ENCODE data around the gene DLGAP5. TPM values are rescaled to one million over a fixed set of nuclear protein-coding genes. Genes with fewer than 3 reads are reported as not detected.
A peak's percentile ranks its signal among the peaks of the same experiment; 100 is the strongest.

DLGAP5 gene
- total RNA-seq, 1 experiment from 2014 or later = 118 TPM

- Histone ChIP-seq H4K8ac (replicated peaks; ENCODE audit: insufficient read length, low read depth, low read length) (no peak overlapping the region), H2BK15ac (ENCODE audit: low read depth, low read length) (no peak overlapping the region), H3K23ac (ENCODE audit: insufficient read length, low read depth, low read length) (no peak overlapping the region), H3K27ac (ENCODE audit: insufficient read length, low read depth, low read length) (no peak overlapping the region), H2BK12ac (ENCODE audit: insufficient read length, low read depth, low read length) (no peak overlapping the region), H3K9ac (ENCODE audit: extremely low read depth, insufficient read length, low read length) (no peak overlapping the region), H3K27me3 (ENCODE audit: insufficient read depth, low read length) (no peaks in the 10 kb centered on the region), H2AFZ (ENCODE audit: low read length) (no peak overlapping the region), H3K79me1 (ENCODE audit: insufficient read depth, low read depth, low read length, poor library complexity, severe bottlenecking) (no peaks in the 10 kb centered on the region), H2BK5ac (ENCODE audit: insufficient read length, low read length) (no peak overlapping the region), H3K18ac (ENCODE audit: insufficient read length, low read depth, low read length) (no peak overlapping the region), H3K4ac (ENCODE audit: low read depth, low read length) (no peak overlapping the region), H3K4me2 (ENCODE audit: insufficient read depth, insufficient read length, low read length) (no peak overlapping the region), H4K20me1 (ENCODE audit: control insufficient read depth, insufficient read depth, insufficient read length) (no peaks in the 10 kb centered on the region), H3T11ph (ENCODE audit: low read length) (no peak overlapping the region), H3K4me1 (ENCODE audit: insufficient read depth, low read length) (peaks cover 6% of the 10 kb centered on the region; the same call in 1 of the 2 replicates), H2BK120ac (ENCODE audit: low read depth, low read length, poor library complexity, severe bottlenecking) (no peak overlapping the region), H3K14ac (ENCODE audit: insufficient read depth, low read length) (no peak overlapping the region), H2BK20ac (ENCODE audit: low read depth, low read length, poor library complexity, severe bottlenecking) (no peak overlapping the region), H4K5ac (ENCODE audit: insufficient read length, low read depth, low read length) (no peak overlapping the region), H2AK5ac (ENCODE audit: insufficient read length, low read length) (no peak overlapping the region), H3K9me3 (ENCODE audit: control insufficient read depth, low read depth, low read length) (no peaks in the 10 kb centered on the region), H3K23me2 (ENCODE audit: insufficient read length, low read depth, low read length, poor library complexity, severe bottlenecking) (no peaks in the 10 kb centered on the region), H4K91ac (ENCODE audit: insufficient read length, low read depth, low read length) (no peak overlapping the region), H3K79me2 (ENCODE audit: insufficient read depth, low read length) (no peaks in the 10 kb centered on the region), H3K56ac (ENCODE audit: insufficient read length, low read depth, low read length) (no peak overlapping the region)
- WGBS (ENCODE audit: extremely low coverage, insufficient read length, low lambda C conversion rate) = no CpG with 5 or more reads among the region's 17 CpGs
- Mint-ChIP-seq H3K9me3 (no peaks in the 10 kb centered on the region), H3K4me3 (no peak overlapping the region), H3K36me3 (ENCODE audit: insufficient read depth in 1 of 3, low read depth in 3 of 3) (no peaks in the 10 kb centered on the region), H3K4me1 (peaks cover 11% of the 10 kb centered on the region in 2 experiments), H3K27ac (peak overlapping the region; percentile 47 to 80 (median 51); a peak in 3 of 7 replicates), H3K27me3 (ENCODE audit: low read depth) (no peaks in the 10 kb centered on the region)
- TF ChIP-seq CTCF (conservative IDR thresholded peaks at IDR 0.05) = no peak
- DNase-seq = peak; percentile 62
Observed at GRCh38 chr14:55201219-55202101, 10.1 kb upstream of the DLGAP5 start.

All from H9 (cell line).